Measurements from ENCODE around the gene HOPX.
"Not testable (repeated sequence)": the region's sequence is repeated elsewhere in the genome, so short reads cannot be mapped to it uniquely, and the experiment has no call there.

The HOPX gene

DNA sequence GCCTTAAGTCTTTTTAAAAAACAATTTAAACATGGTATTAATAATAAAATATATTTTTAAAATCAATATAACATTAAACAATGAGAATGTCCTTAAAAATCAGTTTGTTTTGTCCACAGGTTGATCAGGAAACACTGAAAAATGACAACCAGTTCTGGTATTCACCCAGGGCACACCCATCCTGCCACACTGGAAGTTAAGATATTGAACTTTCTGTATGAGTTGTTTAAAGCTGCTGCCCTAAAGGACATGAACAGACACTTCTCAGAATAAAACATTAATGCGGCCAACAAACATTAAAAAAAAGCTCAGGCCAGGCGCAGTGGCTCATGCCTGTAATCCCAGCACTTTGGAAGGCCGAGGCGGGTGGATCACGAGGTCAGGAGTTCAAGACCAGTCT lies 15.0 kb upstream of the HOPX start:
- no peak for DNase-seq

DNA sequence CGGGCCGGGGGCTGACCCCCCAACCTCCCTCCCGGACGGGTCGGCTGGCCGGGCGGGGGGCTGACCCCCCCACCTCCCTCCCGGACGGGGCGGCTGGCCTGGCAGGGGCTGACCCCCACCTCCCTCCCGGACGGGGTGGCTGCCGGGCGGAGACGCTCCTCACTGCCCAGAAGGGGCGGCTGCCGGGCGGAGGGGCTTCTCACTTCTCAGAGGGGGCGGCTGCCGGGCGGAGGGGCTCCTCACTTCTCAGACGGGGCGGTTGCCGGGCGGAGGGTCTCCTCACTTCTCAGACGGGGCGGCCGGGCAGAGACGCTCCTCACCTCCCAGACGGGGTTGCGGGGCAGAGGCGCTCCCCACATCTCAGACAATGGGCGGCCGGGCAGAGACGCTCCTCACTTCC lies 12.4 kb upstream of the HOPX start:
- not testable (repeated sequence) for H3K27ac ChIP-seq (ENCODE audit: low read length); H3K9me2 ChIP-seq (replicated peaks; ENCODE audit: insufficient read depth, low read length); H2AFZ ChIP-seq (ENCODE audit: low read length); H4K20me1 ChIP-seq (ENCODE audit: insufficient read depth, low read length); H3F3A ChIP-seq (ENCODE audit: insufficient read depth, low read length); H3K4me2 ChIP-seq (ENCODE audit: low read depth, low read length); H3K9ac ChIP-seq (ENCODE audit: low read length); H3K4me1 ChIP-seq (ENCODE audit: low read length); H3K36me3 ChIP-seq (replicated peaks; ENCODE audit: insufficient read depth, low read length); H3K4me3 ChIP-seq (ENCODE audit: low read length); H3K79me2 ChIP-seq (ENCODE audit: low read length); H3K9me3 ChIP-seq (replicated peaks; ENCODE audit: insufficient read depth, low read length); DNase-seq; H3K27me3 ChIP-seq (replicated peaks; ENCODE audit: insufficient read depth, low read length)

More for the DNA sequence above, 15.0 kb upstream of the HOPX start:
- no peak overlapping the region for H3K27ac ChIP-seq (ENCODE audit: low read length)
- H3K9me2 ChIP-seq (replicated peaks; ENCODE audit: insufficient read depth, low read length) = no peaks in the 10 kb centered on the region
- H3K27me3 ChIP-seq (replicated peaks; ENCODE audit: insufficient read depth, low read length) = no peaks in the 10 kb centered on the region
- no peak overlapping the region for H3K9ac ChIP-seq (ENCODE audit: low read length)
- H3K36me3 ChIP-seq (replicated peaks; ENCODE audit: insufficient read depth, low read length) = no peaks in the 10 kb centered on the region
- no peaks in the 10 kb centered on the region for H3F3A ChIP-seq (ENCODE audit: insufficient read depth, low read length)
- TF ChIP-seq CTCF (IDR thresholded peaks at IDR 0.05; ENCODE audit: low read length) (no peak), EZH2phosphoT487 (IDR thresholded peaks at IDR 0.05; ENCODE audit: low read length) (no peak), EZH2 (optimal IDR thresholded peaks at IDR 0.05; ENCODE audit: low read depth, low read length) (no peak)
- no peaks in the 10 kb centered on the region for H3K4me1 ChIP-seq (ENCODE audit: low read length)
- H3K4me2 ChIP-seq (ENCODE audit: low read depth, low read length) = no peak overlapping the region
- no peaks in the 10 kb centered on the region for H3K79me2 ChIP-seq (ENCODE audit: low read length)
- H3K9me3 ChIP-seq (replicated peaks; ENCODE audit: insufficient read depth, low read length) = no peaks in the 10 kb centered on the region
- H3K4me3 ChIP-seq (ENCODE audit: low read length) = no peak overlapping the region
- H2AFZ ChIP-seq (ENCODE audit: low read length) = no peak overlapping the region
- H4K20me1 ChIP-seq (ENCODE audit: insufficient read depth, low read length) = no peaks in the 10 kb centered on the region

DNA sequence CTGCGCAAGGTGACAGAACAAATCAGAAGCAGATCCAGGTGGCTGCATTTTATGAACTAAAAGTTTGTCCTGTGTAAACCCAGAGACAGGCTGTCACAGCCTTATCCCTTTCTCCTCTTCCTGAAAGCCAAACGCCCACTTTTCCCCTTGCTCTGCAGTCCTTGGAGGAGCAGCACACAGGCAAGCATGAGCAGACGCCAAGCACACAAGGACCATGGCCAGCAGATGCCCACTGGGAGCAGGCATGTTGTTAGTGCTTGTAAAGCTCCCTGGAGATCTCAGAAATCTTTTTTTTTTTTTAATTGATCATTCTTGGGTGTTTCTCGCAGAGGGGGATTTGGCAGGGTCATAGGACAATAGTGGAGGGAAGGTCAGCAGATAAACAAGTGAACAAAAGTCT lies 11.5 kb upstream of the HOPX start:
- H3K27ac ChIP-seq (ENCODE audit: low read length) = no peak overlapping the region
- no peaks in the 10 kb centered on the region for H3K4me1 ChIP-seq (ENCODE audit: low read length)
- H3K9me3 ChIP-seq (replicated peaks; ENCODE audit: insufficient read depth, low read length) = no peaks in the 10 kb centered on the region
- H2AFZ ChIP-seq (ENCODE audit: low read length) = no peak overlapping the region
- no peaks in the 10 kb centered on the region for H3K79me2 ChIP-seq (ENCODE audit: low read length)
- no peaks in the 10 kb centered on the region for H3F3A ChIP-seq (ENCODE audit: insufficient read depth, low read length)
- no peaks in the 10 kb centered on the region for H4K20me1 ChIP-seq (ENCODE audit: insufficient read depth, low read length)
- no peak overlapping the region for H3K4me2 ChIP-seq (ENCODE audit: low read depth, low read length)
- no peak for TF ChIP-seq CTCF (IDR thresholded peaks at IDR 0.05; ENCODE audit: low read length)
- TF ChIP-seq EZH2phosphoT487 (IDR thresholded peaks at IDR 0.05; ENCODE audit: low read length) = no peak
- no peak for TF ChIP-seq EZH2 (optimal IDR thresholded peaks at IDR 0.05; ENCODE audit: low read depth, low read length)
- DNase-seq = no peak
- no peaks in the 10 kb centered on the region for H3K36me3 ChIP-seq (replicated peaks; ENCODE audit: insufficient read depth, low read length)
- no peak overlapping the region for H3K4me3 ChIP-seq (ENCODE audit: low read length)
- no peak overlapping the region for H3K9ac ChIP-seq (ENCODE audit: low read length)
- no peaks in the 10 kb centered on the region for H3K9me2 ChIP-seq (replicated peaks; ENCODE audit: insufficient read depth, low read length)
- H3K27me3 ChIP-seq (replicated peaks; ENCODE audit: insufficient read depth, low read length) = no peaks in the 10 kb centered on the region

DNA sequence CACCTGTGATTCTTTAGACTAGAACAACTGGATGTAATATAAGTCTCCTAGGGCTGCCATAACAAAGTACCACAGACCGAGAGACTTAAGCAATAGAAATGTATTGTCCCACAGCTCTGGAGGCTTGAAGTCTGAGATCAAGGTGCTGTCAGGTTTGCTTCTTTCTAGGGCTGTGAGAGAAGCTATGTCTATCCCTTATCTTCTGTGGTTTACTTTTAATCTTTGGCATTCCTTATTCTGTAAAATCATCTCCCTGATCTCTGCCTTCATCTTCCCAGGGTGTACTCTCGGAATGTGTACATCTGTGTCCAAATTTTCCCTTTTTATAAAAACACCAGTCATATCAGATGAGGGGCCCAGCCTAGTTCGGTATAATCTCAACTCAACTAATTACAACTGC lies 10.3 kb upstream of the HOPX start:
- H2AFZ ChIP-seq (ENCODE audit: low read length) = no peak overlapping the region
- H3K9me2 ChIP-seq (replicated peaks; ENCODE audit: insufficient read depth, low read length) = no peaks in the 10 kb centered on the region
- TF ChIP-seq EZH2phosphoT487 (IDR thresholded peaks at IDR 0.05; ENCODE audit: low read length) (no peak), EZH2 (optimal IDR thresholded peaks at IDR 0.05; ENCODE audit: low read depth, low read length) (no peak), CTCF (IDR thresholded peaks at IDR 0.05; ENCODE audit: low read length) (no peak)
- no peaks in the 10 kb centered on the region for H3F3A ChIP-seq (ENCODE audit: insufficient read depth, low read length)
- H3K4me1 ChIP-seq (ENCODE audit: low read length) = no peaks in the 10 kb centered on the region
- no peaks in the 10 kb centered on the region for H3K9me3 ChIP-seq (replicated peaks; ENCODE audit: insufficient read depth, low read length)
- H3K36me3 ChIP-seq (replicated peaks; ENCODE audit: insufficient read depth, low read length) = no peaks in the 10 kb centered on the region
- no peak overlapping the region for H3K4me3 ChIP-seq (ENCODE audit: low read length)
- no peak overlapping the region for H3K9ac ChIP-seq (ENCODE audit: low read length)
- no peaks in the 10 kb centered on the region for H4K20me1 ChIP-seq (ENCODE audit: insufficient read depth, low read length)
- no peak overlapping the region for H3K4me2 ChIP-seq (ENCODE audit: low read depth, low read length)
- H3K27ac ChIP-seq (ENCODE audit: low read length) = no peak overlapping the region
- no peaks in the 10 kb centered on the region for H3K27me3 ChIP-seq (replicated peaks; ENCODE audit: insufficient read depth, low read length)
- DNase-seq = no peak
- H3K79me2 ChIP-seq (ENCODE audit: low read length) = no peaks in the 10 kb centered on the region
